ENCODE results near the gene ANKRD27. TPM values are rescaled to one million over a fixed set of nuclear protein-coding genes. Genes with fewer than 3 reads are reported as not detected.

Gene ANKRD27
- polyA plus RNA-seq, 1 experiment: 28.7 TPM

DNA sequence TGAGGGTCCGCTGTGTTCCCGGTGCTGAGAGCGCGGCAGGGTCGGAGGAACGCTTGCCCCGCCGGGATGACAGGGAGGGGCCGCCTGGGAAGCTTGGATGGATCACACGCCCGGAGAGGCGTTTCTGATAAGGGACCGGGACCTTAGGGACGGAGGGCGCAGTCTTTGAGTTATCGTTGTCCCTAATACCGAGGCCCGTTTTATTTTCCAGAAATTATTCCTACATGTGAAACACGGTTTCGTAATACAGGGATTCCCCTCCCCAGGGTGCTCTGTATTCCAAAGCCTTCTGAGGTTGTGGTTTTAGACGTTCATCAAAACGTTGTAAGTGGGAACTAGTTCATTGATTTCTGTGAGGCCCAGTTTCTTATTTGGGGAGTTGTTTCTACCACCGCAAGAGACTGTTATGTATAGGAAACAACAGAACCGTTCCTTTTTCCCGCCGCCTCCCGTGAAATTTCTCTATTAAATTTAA lies 93.2 kb downstream of the ANKRD27 start:
- Histone ChIP-seq H3K27ac (ENCODE audit: low read depth, low read length) (peak overlapping the region; percentile 78), H3K9me3 (ENCODE audit: control insufficient read depth, insufficient read depth, low read length) (no peaks in the 10 kb centered on the region; the same call in 1 of the 2 replicates), H3K27me3 (ENCODE audit: control insufficient read depth, insufficient read depth, low read length) (no peaks in the 10 kb centered on the region), H3K4me3 (ENCODE audit: low read depth, low read length) (peak overlapping the region; percentile 90)
- ChIA-PET CTCF (interaction anchor here (0.5 to 1.7 kb wide), 2 partner anchors 18 kb away, joined by 4 to 5 read pairs; no protein-coding TSS in a partner anchor), POLR2A (interaction anchor here (1.0 to 1.2 kb wide), 2 partner anchors 93 to 208 kb away, joined by 4 to 5 read pairs; partner anchors contain the start of genes ANKRD27 and RGS9BP)
- no peak for TF ChIP-seq CTCF (IDR thresholded peaks at IDR 0.05; ENCODE audit: low read depth, low read length)
- peak; percentile 21 for DNase-seq (ENCODE audit: low read depth, low spot score)

GRCh38 chr19:32580901-32581704 lies 93.9 kb downstream of the ANKRD27 start, which contains the start of gene PDCD5:
TSS of gene PDCD5 (plus strand) at chr19:32581190. CDS start at chr19:32581262, 72 bp downstream.
- H3K27me3 ChIP-seq (ENCODE audit: control insufficient read depth, insufficient read depth, low read length): no peaks in the 10 kb centered on the region
- CTCF ChIA-PET: interaction anchor here (0.6 to 1.7 kb wide), 2 partner anchors 19 to 678 kb away, joined by 3 to 5 read pairs; no protein-coding TSS in a partner anchor
- no peaks in the 10 kb centered on the region; the same call in 1 of the 2 replicates for H3K9me3 ChIP-seq (ENCODE audit: control insufficient read depth, insufficient read depth, low read length)
- peak within 1 kb of the TSS; percentile 90 for H3K4me3 ChIP-seq (ENCODE audit: low read depth, low read length)
- H3K27ac ChIP-seq (ENCODE audit: low read depth, low read length): peak within 1 kb of the TSS; percentile 78
- POLR2A ChIA-PET: interaction anchor here (0.6 to 1.6 kb wide), 5 partner anchors 13 to 1900 kb away, joined by 3 to 5 read pairs (median 3); partner anchors contain the start of genes ANKRD27, RGS9BP, WTIP and ZNF507
- TF ChIP-seq CTCF (IDR thresholded peaks at IDR 0.05; ENCODE audit: low read depth, low read length): no peak
- DNase-seq (ENCODE audit: low read depth, low spot score): peak; percentile 68

DNA sequence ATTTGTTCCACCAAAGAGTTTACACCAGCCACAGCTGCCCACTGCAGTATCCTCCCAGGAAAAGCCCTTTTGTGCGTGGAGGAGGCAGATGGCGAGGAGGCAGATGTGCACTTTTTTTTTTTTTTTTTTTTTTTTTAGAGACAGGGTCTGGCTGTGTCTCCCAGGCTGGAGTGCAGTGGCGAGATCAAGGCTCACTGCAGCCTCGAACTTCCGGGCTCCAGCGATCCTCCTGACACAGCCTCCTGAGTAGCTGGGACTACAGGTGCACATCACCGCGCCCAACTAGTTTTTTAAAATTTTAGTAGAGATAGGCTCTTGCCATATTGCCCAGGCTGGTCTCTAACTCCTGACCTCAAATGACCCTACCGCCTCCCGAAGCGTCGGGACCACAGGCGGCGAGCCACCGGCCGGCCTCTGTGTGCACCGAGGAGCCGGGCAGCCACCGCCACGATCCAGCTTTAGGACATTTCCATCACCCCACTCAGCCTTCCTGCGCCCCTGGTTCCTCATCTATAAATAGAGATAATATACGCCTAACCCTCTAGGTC lies 94.6 kb downstream of the ANKRD27 start:
- H3K27ac ChIP-seq (ENCODE audit: low read depth, low read length): no peak overlapping the region
- DNase-seq (ENCODE audit: low read depth, low spot score): no peak
- no peaks in the 10 kb centered on the region for H3K27me3 ChIP-seq (ENCODE audit: control insufficient read depth, insufficient read depth, low read length)
- H3K9me3 ChIP-seq (ENCODE audit: control insufficient read depth, insufficient read depth, low read length): no peaks in the 10 kb centered on the region; the same call in 1 of the 2 replicates
- no peak for TF ChIP-seq CTCF (IDR thresholded peaks at IDR 0.05; ENCODE audit: low read depth, low read length)
- POLR2A ChIA-PET: interaction anchor here (0.6 to 1.6 kb wide), 6 partner anchors 14 to 1901 kb away, joined by 3 to 5 read pairs (median 3); partner anchors contain the start of genes ANKRD27, RGS9BP, WTIP and ZNF507
- H3K4me3 ChIP-seq (ENCODE audit: low read depth, low read length): peak overlapping the region; percentile 68
- CTCF ChIA-PET: interaction anchor here (0.6 to 1.7 kb wide), 3 partner anchors 10 to 678 kb away, joined by 3 to 5 read pairs (median 3); no protein-coding TSS in a partner anchor

DNA sequence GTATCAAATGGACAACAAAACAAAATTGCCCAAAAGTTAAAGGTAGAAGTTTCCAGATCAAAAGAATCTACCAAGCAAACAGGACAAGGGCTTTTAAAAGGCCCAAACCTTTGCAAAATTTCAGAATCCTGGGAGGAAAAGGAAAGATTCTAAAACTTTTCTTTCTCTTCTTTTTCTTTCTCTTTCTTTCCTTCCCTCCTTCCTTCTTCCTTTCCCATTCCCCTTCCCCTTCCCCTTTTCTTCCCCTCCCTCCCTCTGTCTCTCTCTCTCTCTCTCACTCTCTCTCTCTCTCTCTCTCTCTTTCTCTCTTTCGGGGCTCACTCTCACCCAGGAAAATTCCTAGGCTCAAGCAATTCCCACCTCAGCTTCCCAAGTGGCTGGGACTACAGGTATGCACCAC lies 98.2 kb downstream of the ANKRD27 start:
- ChIA-PET CTCF (interaction anchor here (0.6 kb wide), 1 partner anchor 1239 kb away, joined by 4 read pairs; no protein-coding TSS in a partner anchor), POLR2A (no interaction called here)
- no peak overlapping the region for H3K27ac ChIP-seq (ENCODE audit: low read depth, low read length)
- no peaks in the 10 kb centered on the region; the same call in 1 of the 2 replicates for H3K9me3 ChIP-seq (ENCODE audit: control insufficient read depth, insufficient read depth, low read length)
- no peaks in the 10 kb centered on the region for H3K27me3 ChIP-seq (ENCODE audit: control insufficient read depth, insufficient read depth, low read length)
- no peak overlapping the region for H3K4me3 ChIP-seq (ENCODE audit: low read depth, low read length)
- DNase-seq (ENCODE audit: low read depth, low spot score): no peak
- TF ChIP-seq CTCF (IDR thresholded peaks at IDR 0.05; ENCODE audit: low read depth, low read length): no peak
